Gastrocnemius medialis (tissue), 4 donors: ENCODE results near the gene NPIPB6.
"Not testable (repeated sequence)": the region's sequence is repeated elsewhere in the genome, so short reads cannot be mapped to it uniquely, and the experiment has no call there.

Experiments
- CTCF ChIP-seq, 5 experiments: fragments of 450-650 bp in 3 of 5; fragments of 200-600 bp in 2 of 5; sonication (generic) in 2 of 5; IDR thresholded peaks in 4 of 5; conservative IDR thresholded peaks in 1 of 5; 1 replicate in 4 of 5; 2 replicates in 1 of 5; pipeline ENCODE4 v1.5.1; 2016 to 2019; ENCODE audit warnings: antibody characterized with exemption in 5 of 5, mild to moderate bottlenecking in 3 of 5, moderate library complexity in 3 of 5
- POLR2A ChIP-seq, 2 donors: fragments of 450-650 bp; IDR thresholded peaks; one replicate each; pipeline ENCODE4 v1.6.1; 2017; ENCODE audit warnings: antibody characterized with exemption in 2 of 2, mild to moderate bottlenecking in 2 of 2, moderate library complexity in 2 of 2

- TF ChIP-seq CTCF (IDR thresholded peaks at IDR 0.05 in 4 of 5, conservative IDR thresholded peaks at IDR 0.05 in 1 of 5); POLR2A (IDR thresholded peaks at IDR 0.05): not testable (repeated sequence)
These were observed 708 bp downstream of the NPIPB6 start for GRCh38 chr16:28362600-28362999.
